ENCODE measurements around the gene AKR1B1.
A peak's percentile ranks its signal among the peaks of the same experiment; 100 is the strongest.

The AKR1B1 gene

GRCh38 chr7:134446923-134447322 lies 12.0 kb downstream of the AKR1B1 start:
- Histone ChIP-seq H2BK5ac (ENCODE audit: low read depth, low read length, poor library complexity) (no peak overlapping the region), H3K27ac (ENCODE audit: low read depth, low read length) (no peak overlapping the region), H3K4me1 (ENCODE audit: control insufficient read depth in 1 of 2, insufficient read depth in 2 of 2, low read length in 2 of 2) (peaks cover 20 to 22% of the 10 kb centered on the region in 2 experiments), H3K9ac (ENCODE audit: low read length) (no peak overlapping the region), H3K4me3 (ENCODE audit: low read depth, low read length) (no peak overlapping the region), H2AK5ac (ENCODE audit: low read length) (no peak overlapping the region), H4K91ac (ENCODE audit: low read depth, low read length) (no peak overlapping the region), H2AFZ (ENCODE audit: insufficient read depth, low read length, poor library complexity) (no peak overlapping the region), H3K4ac (ENCODE audit: low read depth, low read length) (no peak overlapping the region), H3K18ac (ENCODE audit: low read length) (no peak overlapping the region), H3K9me3 (ENCODE audit: insufficient read depth, low read depth, low read length) (peaks cover 3% of the 10 kb centered on the region), H3K23ac (ENCODE audit: low read length) (no peak overlapping the region), H2BK12ac (ENCODE audit: low read length) (no peak overlapping the region), H3K36me3 (ENCODE audit: control insufficient read depth in 1 of 2, insufficient read depth in 2 of 2, low read length in 2 of 2) (peaks cover 58 to 72% of the 10 kb centered on the region in 2 experiments), H3K14ac (ENCODE audit: low read length) (no peak overlapping the region), H3K79me2 (ENCODE audit: control insufficient read depth, insufficient read depth, low read length, poor library complexity) (no peaks in the 10 kb centered on the region), H3K79me1 (ENCODE audit: low read length) (no peaks in the 10 kb centered on the region), H3K27me3 (ENCODE audit: insufficient read depth, low read length) (no peaks in the 10 kb centered on the region), H4K8ac (ENCODE audit: low read depth, low read length) (no peak overlapping the region), H2BK120ac (ENCODE audit: insufficient read depth, low read length, poor library complexity) (no peak overlapping the region), H3K4me2 (ENCODE audit: low read length) (no peak overlapping the region), H4K12ac (ENCODE audit: low read depth, low read length) (no peak overlapping the region)
- WGBS (ENCODE audit: extremely low coverage, insufficient coverage, insufficient read length): no CpG with 5 or more reads among the region's 10 CpGs
- DNase-seq: no peak

GRCh38 chr7:134446446-134446845 lies 12.5 kb downstream of the AKR1B1 start:
- H4K8ac ChIP-seq (ENCODE audit: low read depth, low read length): no peak overlapping the region

GRCh38 chr7:134444961-134445315 lies 14.0 kb downstream of the AKR1B1 start:
- Histone ChIP-seq H2AFZ (ENCODE audit: insufficient read depth, low read length, poor library complexity) (no peak overlapping the region), H3K23ac (ENCODE audit: low read length) (no peak overlapping the region), H4K8ac (ENCODE audit: low read depth, low read length) (no peak overlapping the region), H3K27ac (ENCODE audit: low read depth, low read length) (no peak overlapping the region), H2BK12ac (ENCODE audit: low read length) (no peak overlapping the region), H3K9me3 (ENCODE audit: insufficient read depth, low read depth, low read length) (peaks cover 3% of the 10 kb centered on the region), H3K4me2 (ENCODE audit: low read length) (no peak overlapping the region), H4K91ac (ENCODE audit: low read depth, low read length) (no peak overlapping the region), H3K4ac (ENCODE audit: low read depth, low read length) (no peak overlapping the region), H2BK120ac (ENCODE audit: insufficient read depth, low read length, poor library complexity) (no peak overlapping the region), H3K36me3 (ENCODE audit: control insufficient read depth in 1 of 2, insufficient read depth in 2 of 2, low read length in 2 of 2) (peaks cover 55 to 68% of the 10 kb centered on the region in 2 experiments), H4K12ac (ENCODE audit: low read depth, low read length) (no peak overlapping the region), H3K4me1 (ENCODE audit: control insufficient read depth in 1 of 2, insufficient read depth in 2 of 2, low read length in 2 of 2) (peaks cover 16 to 17% of the 10 kb centered on the region in 2 experiments), H3K18ac (ENCODE audit: low read length) (no peak overlapping the region), H3K27me3 (ENCODE audit: insufficient read depth, low read length) (no peaks in the 10 kb centered on the region), H3K79me1 (ENCODE audit: low read length) (no peaks in the 10 kb centered on the region), H3K9ac (ENCODE audit: low read length) (no peak overlapping the region), H3K14ac (ENCODE audit: low read length) (no peak overlapping the region), H3K79me2 (ENCODE audit: control insufficient read depth, insufficient read depth, low read length, poor library complexity) (no peaks in the 10 kb centered on the region), H2AK5ac (ENCODE audit: low read length) (no peak overlapping the region), H3K4me3 (ENCODE audit: low read depth, low read length) (no peak overlapping the region), H2BK5ac (ENCODE audit: low read depth, low read length, poor library complexity) (no peak overlapping the region)
- DNase-seq: peak; percentile 58 to 85
- WGBS (ENCODE audit: extremely low coverage, insufficient coverage, insufficient read length): no CpG with 5 or more reads among the region's 4 CpGs

More at GRCh38 chr7:134446446-134446845, 12.5 kb downstream of the AKR1B1 start:
- no peak overlapping the region for H3K27ac ChIP-seq (ENCODE audit: low read depth, low read length)
- no peak overlapping the region for H2BK12ac ChIP-seq (ENCODE audit: low read length)
- no peak for DNase-seq
- no peak overlapping the region for H3K18ac ChIP-seq (ENCODE audit: low read length)
- no peaks in the 10 kb centered on the region for H3K79me2 ChIP-seq (ENCODE audit: control insufficient read depth, insufficient read depth, low read length, poor library complexity)
- no peak overlapping the region for H4K91ac ChIP-seq (ENCODE audit: low read depth, low read length)
- no peak overlapping the region for H3K9ac ChIP-seq (ENCODE audit: low read length)
- H3K4me1 ChIP-seq (ENCODE audit: control insufficient read depth in 1 of 2, insufficient read depth in 2 of 2, low read length in 2 of 2): peaks cover 17 to 19% of the 10 kb centered on the region in 2 experiments
- H2AK5ac ChIP-seq (ENCODE audit: low read length): no peak overlapping the region
- H3K36me3 ChIP-seq (ENCODE audit: control insufficient read depth in 1 of 2, insufficient read depth in 2 of 2, low read length in 2 of 2): peaks cover 60 to 74% of the 10 kb centered on the region in 2 experiments
- H3K23ac ChIP-seq (ENCODE audit: low read length): no peak overlapping the region
- H3K4me2 ChIP-seq (ENCODE audit: low read length): no peak overlapping the region
- H3K79me1 ChIP-seq (ENCODE audit: low read length): no peaks in the 10 kb centered on the region
- H3K4ac ChIP-seq (ENCODE audit: low read depth, low read length): no peak overlapping the region
- H3K9me3 ChIP-seq (ENCODE audit: insufficient read depth, low read depth, low read length): peaks cover 3% of the 10 kb centered on the region
- no peak overlapping the region for H2BK5ac ChIP-seq (ENCODE audit: low read depth, low read length, poor library complexity)
- no peak overlapping the region for H2AFZ ChIP-seq (ENCODE audit: insufficient read depth, low read length, poor library complexity)
- H4K12ac ChIP-seq (ENCODE audit: low read depth, low read length): no peak overlapping the region
- no peak overlapping the region for H3K4me3 ChIP-seq (ENCODE audit: low read depth, low read length)
- H2BK120ac ChIP-seq (ENCODE audit: insufficient read depth, low read length, poor library complexity): no peak overlapping the region
- no CpG with 5 or more reads among the region's 9 CpGs for WGBS (ENCODE audit: extremely low coverage, insufficient coverage, insufficient read length)
- no peaks in the 10 kb centered on the region for H3K27me3 ChIP-seq (ENCODE audit: insufficient read depth, low read length)
- no peak overlapping the region for H3K14ac ChIP-seq (ENCODE audit: low read length)

- no peak overlapping the region for H3K23ac ChIP-seq (ENCODE audit: low read length)
- H3K18ac ChIP-seq (ENCODE audit: low read length): no peak overlapping the region
- WGBS (ENCODE audit: extremely low coverage, insufficient coverage, insufficient read length): no CpG with 5 or more reads among the region's 9 CpGs
- H3K36me3 ChIP-seq (ENCODE audit: control insufficient read depth in 1 of 2, insufficient read depth in 2 of 2, low read length in 2 of 2): peaks cover 53 to 66% of the 10 kb centered on the region in 2 experiments
- H3K79me1 ChIP-seq (ENCODE audit: low read length): no peaks in the 10 kb centered on the region
- no peak overlapping the region for H4K12ac ChIP-seq (ENCODE audit: low read depth, low read length)
- no peak overlapping the region for H3K9ac ChIP-seq (ENCODE audit: low read length)
- H2AFZ ChIP-seq (ENCODE audit: insufficient read depth, low read length, poor library complexity): no peak overlapping the region
- H2BK12ac ChIP-seq (ENCODE audit: low read length): no peak overlapping the region
- no peaks in the 10 kb centered on the region for H3K27me3 ChIP-seq (ENCODE audit: insufficient read depth, low read length)
- peak; percentile 59 to 75 for DNase-seq
- peaks cover 3% of the 10 kb centered on the region for H3K9me3 ChIP-seq (ENCODE audit: insufficient read depth, low read depth, low read length)
- H4K8ac ChIP-seq (ENCODE audit: low read depth, low read length): no peak overlapping the region
- H3K4me3 ChIP-seq (ENCODE audit: low read depth, low read length): peak overlapping the region; percentile 14
- H3K27ac ChIP-seq (ENCODE audit: low read depth, low read length): peak overlapping the region; percentile 21
- H3K4me2 ChIP-seq (ENCODE audit: low read length): no peak overlapping the region
- no peak overlapping the region for H3K4ac ChIP-seq (ENCODE audit: low read depth, low read length)
- peak overlapping the region; percentile 11 for H4K91ac ChIP-seq (ENCODE audit: low read depth, low read length)
- H2BK5ac ChIP-seq (ENCODE audit: low read depth, low read length, poor library complexity): no peak overlapping the region
- H3K14ac ChIP-seq (ENCODE audit: low read length): no peak overlapping the region
- H3K79me2 ChIP-seq (ENCODE audit: control insufficient read depth, insufficient read depth, low read length, poor library complexity): no peaks in the 10 kb centered on the region
- H2AK5ac ChIP-seq (ENCODE audit: low read length): no peak overlapping the region
- peaks cover 16 to 17% of the 10 kb centered on the region in 2 experiments for H3K4me1 ChIP-seq (ENCODE audit: control insufficient read depth in 1 of 2, insufficient read depth in 2 of 2, low read length in 2 of 2)
- H2BK120ac ChIP-seq (ENCODE audit: insufficient read depth, low read length, poor library complexity): no peak overlapping the region
These were observed 14.5 kb downstream of the AKR1B1 start for GRCh38 chr7:134444198-134444960.

Measured in trophoblast cell (in vitro differentiated cells and primary cell).